ENCODE measurements around the gene FALEC. TPM values are rescaled to one million over a fixed set of nuclear protein-coding genes. Genes with fewer than 3 reads are reported as not detected.

FALEC gene
- total RNA-seq, 1 experiment from 2014 or later: not detected

- no peaks in the 10 kb centered on the region for H3K9me3 Mint-ChIP-seq (ENCODE audit: unreplicated experiment)
- H3K27ac Mint-ChIP-seq (ENCODE audit: low read depth, unreplicated experiment): no peak overlapping the region
- no peak for DNase-seq (ENCODE audit: unreplicated experiment)
- no TSS peak for BruUV-seq (replicated peaks)
- ChIA-PET POLR2A (interaction anchor here (0.7 to 27.7 kb wide), 2 partner anchors 16 to 59 kb away, joined by 3 to 1801 read pairs; partner anchors contain the start of gene MCL1), CTCF (interaction anchor here (0.6 to 1.2 kb wide), 5 partner anchors 64 to 440 kb away, joined by 3 to 6 read pairs (median 3); no protein-coding TSS in a partner anchor)
- intact Hi-C loops (cut with micrococcal nuclease): no loop called here
- H3K36me3 Mint-ChIP-seq (ENCODE audit: insufficient read depth, unreplicated experiment): peaks cover 59% of the 10 kb centered on the region
- TF ChIP-seq CTCF (IDR thresholded peaks at IDR 0.05; ENCODE audit: unreplicated experiment): no peak
- no peaks in the 10 kb centered on the region for H3K27me3 Mint-ChIP-seq (ENCODE audit: insufficient read depth, unreplicated experiment)
- H3K4me3 Mint-ChIP-seq (ENCODE audit: unreplicated experiment): no peak overlapping the region
- peaks cover 30% of the 10 kb centered on the region for H3K4me1 Mint-ChIP-seq (ENCODE audit: insufficient read depth, unreplicated experiment)
These were observed 39.8 kb downstream of the FALEC start for GRCh38 chr1:150555198-150555970.

- Mint-ChIP-seq H3K36me3 (ENCODE audit: insufficient read depth, unreplicated experiment) (peaks cover 67% of the 10 kb centered on the region), H3K27ac (ENCODE audit: low read depth, unreplicated experiment) (no peak overlapping the region), H3K4me1 (ENCODE audit: insufficient read depth, unreplicated experiment) (peaks cover 32% of the 10 kb centered on the region), H3K27me3 (ENCODE audit: insufficient read depth, unreplicated experiment) (no peaks in the 10 kb centered on the region), H3K9me3 (ENCODE audit: unreplicated experiment) (no peaks in the 10 kb centered on the region), H3K4me3 (ENCODE audit: unreplicated experiment) (no peak overlapping the region)
- CTCF ChIA-PET: interaction anchor here (0.5 to 1.0 kb wide), 7 partner anchors 60 to 424 kb away, joined by 3 read pairs; no protein-coding TSS in a partner anchor
- no peak for TF ChIP-seq CTCF (IDR thresholded peaks at IDR 0.05; ENCODE audit: unreplicated experiment)
- BruUV-seq (replicated peaks): no TSS peak
- DNase-seq (ENCODE audit: unreplicated experiment): no peak
- POLR2A ChIA-PET: interaction anchor here (27.7 kb wide), 1 partner anchor 15 kb away, joined by 1801 read pairs; the partner anchor contains the start of gene MCL1
- intact Hi-C loops (cut with micrococcal nuclease): no loop called here
These were observed 40.7 kb downstream of the FALEC start for GRCh38 chr1:150555971-150556865.

- Mint-ChIP-seq H3K27ac (ENCODE audit: low read depth, unreplicated experiment) (no peak overlapping the region), H3K9me3 (ENCODE audit: unreplicated experiment) (no peaks in the 10 kb centered on the region), H3K36me3 (ENCODE audit: insufficient read depth, unreplicated experiment) (peaks cover 74% of the 10 kb centered on the region), H3K4me3 (ENCODE audit: unreplicated experiment) (no peak overlapping the region), H3K4me1 (ENCODE audit: insufficient read depth, unreplicated experiment) (peaks cover 36% of the 10 kb centered on the region), H3K27me3 (ENCODE audit: insufficient read depth, unreplicated experiment) (no peaks in the 10 kb centered on the region)
- ChIA-PET POLR2A (interaction anchor here (27.7 kb wide), 1 partner anchor 14 kb away, joined by 1801 read pairs; the partner anchor contains the start of gene MCL1), CTCF (interaction anchor here (0.7 to 9.8 kb wide), 4 partner anchors 61 to 282 kb away, joined by 3 to 203 read pairs (median 3); no protein-coding TSS in a partner anchor)
- intact Hi-C loops (cut with micrococcal nuclease): no loop called here
- BruUV-seq (replicated peaks): no TSS peak
- DNase-seq (ENCODE audit: unreplicated experiment): no peak
- no peak for TF ChIP-seq CTCF (IDR thresholded peaks at IDR 0.05; ENCODE audit: unreplicated experiment)
These were observed 41.6 kb downstream of the FALEC start for GRCh38 chr1:150557065-150557600.
